K562 (cell line): ENCODE measurements around the gene SPATA13. TPM values are rescaled to one million over a fixed set of nuclear protein-coding genes. Genes with fewer than 3 reads are reported as not detected.

Source experiments
- ATAC-seq: fragments of 200-7000 bp; cut with Tn5 transposase; 3 replicates; pipeline ENCODE4 v1.9.1; 2020; ENCODE audit warnings: moderate library complexity
- BruUV-seq: library from RNA; stranded (reverse); fragments of 400-500 nt; replicated peaks from 2 replicates; lab custom pipeline; 2021; lab: Mats Ljungman, UMichigan
- CTCF ChIA-PET: fragments of 300-600 bp; formaldehyde crosslinking; extraction: SDS; loops from one replicate; lab custom pipeline; 2021; ENCODE audit warnings: low intra/inter-chr PET ratio; lab: Yijun Ruan, JAX
- POLR2A ChIA-PET: fragments of 300-600, 350-650 bp; sonication (Branson Sonifier 250); formaldehyde crosslinking; extraction: SDS; loops from one replicate; lab custom pipeline; 2021; ENCODE audit warnings: antibody characterized with exemption, inconsistent platforms; lab: Yijun Ruan, JAX
- DNase-seq, 4 experiments: peaks; one replicate each; pipeline versions ENCODE4 v3.0.0 to v3.0.0-alpha.2; 2011 to 2018; ENCODE audit warnings: low spot score in 3 of 4, mixed read lengths in 3 of 4; ENCODE audit errors: extremely low read depth in 1 of 4
- FAIRE-seq: peaks from 2 replicates; lab custom pipeline; 2011; peaks lifted over from hg19 to GRCh38; lab: Jason Lieb, UNC
- H2AFZ ChIP-seq: 2 replicates; pipeline ENCODE4 v1.6.0; 2011; ENCODE audit warnings: low read depth, low read length, control low read depth, inconsistent platforms
- H3K27ac ChIP-seq: fragments of 200-600 bp; 3 replicates; pipeline ENCODE4 v1.8.0; 2011; ENCODE audit warnings: low read depth, mild to moderate bottlenecking, control low read depth, inconsistent platforms, low read length, moderate library complexity, mixed read lengths; ENCODE audit errors: extremely low read depth
- H3K27me3 ChIP-seq, 2 experiments: fragments of 300-600 bp in 1 of 2; 2 replicates in 1 of 2; 3 replicates in 1 of 2; pipeline versions ENCODE4 v1.6.0 to v1.8.0; 2011; ENCODE audit warnings: inconsistent platforms in 2 of 2, low read length in 2 of 2, mild to moderate bottlenecking in 1 of 2, mixed read lengths in 1 of 2, moderate library complexity in 1 of 2; ENCODE audit not compliant: control insufficient read depth in 2 of 2, insufficient read depth in 2 of 2
- H3K36me3 ChIP-seq: fragments of 300-600 bp; 3 replicates; pipeline ENCODE4 v1.8.0; 2011; ENCODE audit warnings: mild to moderate bottlenecking, low read length, inconsistent platforms; ENCODE audit not compliant: control insufficient read depth, insufficient read depth
- H3K4me1 ChIP-seq, 2 experiments: fragments of 200-600 bp in 1 of 2; replicated peaks in 1 of 2; 2 replicates in 1 of 2; 3 replicates in 1 of 2; pipeline versions ENCODE4 v1.5.1 to v1.8.0; 2011; ENCODE audit warnings: inconsistent platforms in 2 of 2, low read length in 2 of 2, mild to moderate bottlenecking in 1 of 2, mixed read lengths in 1 of 2, moderate library complexity in 1 of 2; ENCODE audit not compliant: control insufficient read depth in 2 of 2, insufficient read depth in 2 of 2
- H3K4me2 ChIP-seq: 2 replicates; pipeline ENCODE4 v1.6.1; 2011; ENCODE audit warnings: low read length, control low read depth, inconsistent platforms, mixed read lengths; ENCODE audit not compliant: insufficient read depth
- H3K4me3 ChIP-seq: fragments of 200-600 bp; sonication (generic), shearing (Covaris generic); 2 replicates; pipeline ENCODE4 v1.5.1; 2016; ENCODE audit warnings: control low read depth, inconsistent platforms
- H3K79me2 ChIP-seq: fragments of 200-600 bp; 3 replicates; pipeline ENCODE4 v1.8.0; 2011; ENCODE audit warnings: low read length, inconsistent platforms; ENCODE audit not compliant: control insufficient read depth, insufficient read depth
- H3K9ac ChIP-seq, 2 experiments: 2 replicates each; pipeline versions ENCODE4 v1.6.0 to v1.6.1; 2011; ENCODE audit warnings: low read depth in 2 of 2, low read length in 2 of 2, control low read depth in 1 of 2, inconsistent platforms in 1 of 2, mild to moderate bottlenecking in 1 of 2, mixed read lengths in 1 of 2; ENCODE audit not compliant: insufficient read depth in 1 of 2
- H3K9me1 ChIP-seq: one replicate; pipeline ENCODE4 v1.6.0; 2011; ENCODE audit warnings: inconsistent platforms, mild to moderate bottlenecking, low read length, moderate library complexity; ENCODE audit not compliant: control insufficient read depth, insufficient read depth
- H3K9me3 ChIP-seq: replicated peaks from 2 replicates; pipeline ENCODE4 v1.5.1; 2011; ENCODE audit warnings: low read depth, low read length, inconsistent platforms; ENCODE audit not compliant: control insufficient read depth, insufficient read depth
- H4K20me1 ChIP-seq: replicated peaks from 2 replicates; pipeline ENCODE4 v1.6.1; 2011; ENCODE audit warnings: low read length, inconsistent platforms, mixed read lengths; ENCODE audit not compliant: control insufficient read depth, insufficient read depth
- CEBPG ChIP-seq, 3 experiments: fragments of 200-800 bp in 1 of 3; sonication (Bioruptor generic) in 1 of 3; sonication (generic) in 1 of 3; formaldehyde crosslinking in 1 of 3; IDR thresholded peaks in 2 of 3; conservative IDR thresholded peaks in 1 of 3; 2 replicates each; pipeline versions ENCODE4 v1.6.1 to v1.8.0; 2016 to 2022; ENCODE audit warnings: missing compliant biosample characterization in 2 of 3, missing genetic modification characterization in 2 of 3, mild to moderate bottlenecking in 1 of 3, missing genetic modification reagents in 1 of 3
- ERF ChIP-seq: fragments of 450-650 bp; formaldehyde crosslinking; IDR thresholded peaks from 2 replicates; pipeline ENCODE4 v1.4.0; 2020; ENCODE audit warnings: mild to moderate bottlenecking, mixed read lengths
- HEY1 ChIP-seq: fragments of 250-450 bp; sonication (Bioruptor Pico); IDR thresholded peaks from 2 replicates; pipeline ENCODE4 v1.5.0; 2020; ENCODE audit warnings: mild to moderate bottlenecking, moderate library complexity, borderline replicate concordance
- WGBS: fragments of 100-300 bp; shearing (Covaris generic); methylation state at CpG from one replicate; pipeline ENCODE4 v1.1.6; 2016; ENCODE audit warnings: low coverage, mixed read lengths; ENCODE audit not compliant: insufficient coverage; ENCODE audit errors: missing lambda C conversion rate; 5-methylcytosine and 5-hydroxymethylcytosine counted together
- in situ Hi-C: fragments of 300-500 bp; cut with MboI; formaldehyde crosslinking; loops from 4 replicates; pipeline ENCODE4 v1.15.0; 2018; ENCODE audit warnings: inconsistent platforms, mixed read lengths
- intact Hi-C: fragments of 100-400 bp; cut with micrococcal nuclease; formaldehyde crosslinking; loops from 2 replicates; pipeline ENCODE4 v1.14.2; 2022
- polyA plus RNA-seq, 8 experiments: library from polyadenylated mRNA; depleted of rRNA in 4 of 8; stranded (reverse) in 5 of 8; unstranded in 3 of 8; fragments of >200 nt; fragmentation: Nextera tagmentation in 2 of 8; fragmentation: Illumina TruSeq in 1 of 8; extraction: Ambion mirVana in 2 of 8; extraction: Trizol in 1 of 8; gene quantifications; 2 replicates each; pipeline versions ENCODE4 v1.2.1 to v1.2.3, GENCODE V29; 2011 to 2014; ENCODE audit warnings: inconsistent platforms in 1 of 8, missing spikeins in 1 of 8
- total RNA-seq, 7 experiments: library from RNA; depleted of rRNA in 6 of 7; stranded (reverse); fragments of >200 nt in 6 of 7; fragmentation: Illumina TruSeq in 2 of 7; extraction: Trizol in 2 of 7; gene quantifications; 2 replicates each; pipeline versions ENCODE4 v1.2.1 to v1.2.3, GENCODE V29; 2011 to 2021; ENCODE audit warnings: low replicate concordance in 1 of 7
- TF ChIP-seq, protein P1 (sequence below): fragments of 450-650 bp; IDR thresholded peaks from 2 replicates; pipeline ENCODE4 v1.6.1; 2016; ENCODE audit warnings: missing biosample characterization, missing genetic modification characterization

The SPATA13 gene
- total and polyA plus RNA-seq, 9 of the 15 experiments (the other 6 are each of a cell fraction or from before 2014, with no cell fraction given): 0.08 to 0.99 (median 0.21) TPM; not detected in 2

GRCh38 chr13:24180750-24181377 lies 20.3 kb downstream of the SPATA13 start:
- no TSS peak for BruUV-seq
- H4K20me1 ChIP-seq: no peaks in the 10 kb centered on the region
- no peak for FAIRE-seq
- ATAC-seq: no peak
- intact Hi-C loops (no loop called here), in situ Hi-C loops (no loop called here)
- ChIA-PET POLR2A (no interaction called here), CTCF (no interaction called here)
- no peak overlapping the region for H3K27ac ChIP-seq
- H3K9me3 ChIP-seq: no peaks in the 10 kb centered on the region
- DNase-seq: no peak
- no peaks in the 10 kb centered on the region for H3K27me3 ChIP-seq
- H3K4me2 ChIP-seq: no peak overlapping the region
- 1% methylated on average over 5 of the region's 5 CpGs for WGBS
- no peaks in the 10 kb centered on the region for H3K4me1 ChIP-seq
- no peak overlapping the region for H3K9ac ChIP-seq
- H3K79me2 ChIP-seq: no peaks in the 10 kb centered on the region
- H3K36me3 ChIP-seq: no peaks in the 10 kb centered on the region
- TF ChIP-seq, protein P1, sequence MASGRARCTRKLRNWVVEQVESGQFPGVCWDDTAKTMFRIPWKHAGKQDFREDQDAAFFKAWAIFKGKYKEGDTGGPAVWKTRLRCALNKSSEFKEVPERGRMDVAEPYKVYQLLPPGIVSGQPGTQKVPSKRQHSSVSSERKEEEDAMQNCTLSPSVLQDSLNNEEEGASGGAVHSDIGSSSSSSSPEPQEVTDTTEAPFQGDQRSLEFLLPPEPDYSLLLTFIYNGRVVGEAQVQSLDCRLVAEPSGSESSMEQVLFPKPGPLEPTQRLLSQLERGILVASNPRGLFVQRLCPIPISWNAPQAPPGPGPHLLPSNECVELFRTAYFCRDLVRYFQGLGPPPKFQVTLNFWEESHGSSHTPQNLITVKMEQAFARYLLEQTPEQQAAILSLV (tag): no peak
- TF ChIP-seq CEBPG (CRISPR knock-in tag; IDR thresholded peaks at IDR 0.05) (no peak), CEBPG (tag; conservative IDR thresholded peaks at IDR 0.05 in 1 of 2, IDR thresholded peaks at IDR 0.05 in 1 of 2) (no peak), HEY1 (CRISPR knock-in tag) (no peak), ERF (CRISPR knock-in tag) (no peak)
- no peak overlapping the region for H2AFZ ChIP-seq
- H3K4me3 ChIP-seq: no peak overlapping the region
- no peaks in the 10 kb centered on the region for H3K9me1 ChIP-seq
